Vagina (tissue), 2 donors: ENCODE results near the gene PLSCR2. TPM values are rescaled to one million over a fixed set of nuclear protein-coding genes. Genes with fewer than 3 reads are reported as not detected.

Experiments
- DNase-seq, 2 donors: peaks; one replicate each; pipeline ENCODE4 v3.0.0-alpha.2; 2017; ENCODE audit errors: extremely low spot score in 2 of 2
- H3K27ac ChIP-seq: fragments of 200-600 bp; sonication (generic); one replicate; pipeline ENCODE4 v1.5.1; 2019
- H3K27me3 ChIP-seq: fragments of 200-600 bp; sonication (generic); one replicate; pipeline ENCODE4 v1.5.1; 2019
- H3K36me3 ChIP-seq, 2 donors: fragments of 200-600 bp; sonication (generic); one replicate each; pipeline ENCODE4 v1.5.1; 2017 to 2019
- H3K4me1 ChIP-seq: fragments of 200-600 bp; sonication (generic); one replicate; pipeline ENCODE4 v1.5.1; 2019
- H3K4me3 ChIP-seq, 2 donors: fragments of 200-600 bp; sonication (generic); 1 replicate in 1 of 2; 2 replicates in 1 of 2; pipeline ENCODE4 v1.5.1; 2016 to 2019
- H3K9me3 ChIP-seq: fragments of 200-600 bp; sonication (generic); one replicate; pipeline ENCODE4 v1.5.1; 2019
- CTCF ChIP-seq, 3 experiments: fragments of 450-650 bp in 2 of 3; fragments of 200-600 bp in 1 of 3; sonication (generic) in 1 of 3; IDR thresholded peaks; one replicate each; pipeline ENCODE4 v1.5.1; 2017 to 2019; ENCODE audit warnings: antibody characterized with exemption in 3 of 3, mild to moderate bottlenecking in 2 of 3, moderate library complexity in 2 of 3
- POLR2A ChIP-seq, 2 donors: fragments of 450-650 bp; IDR thresholded peaks; one replicate each; pipeline ENCODE4 v1.6.1; 2017; ENCODE audit warnings: antibody characterized with exemption in 2 of 2, mild to moderate bottlenecking in 2 of 2, moderate library complexity in 2 of 2
- POLR2AphosphoS5 ChIP-seq, 2 donors: sonication (generic); formaldehyde crosslinking; IDR thresholded peaks; one replicate each; pipeline ENCODE4 v1.9.0; 2017; ENCODE audit warnings: antibody characterized with exemption in 2 of 2, mild to moderate bottlenecking in 2 of 2, low read depth in 1 of 2; ENCODE audit not compliant: insufficient read depth in 1 of 2
- intact Hi-C: fragments of 100-400 bp; cut with DNase I; formaldehyde crosslinking; loops from one replicate; pipeline ENCODE4 v1.15.1; 2023
- total RNA-seq: library from RNA; depleted of rRNA; stranded (reverse); fragments of >200 nt; gene quantifications from one replicate; pipeline ENCODE4 v1.2.3, GENCODE V29; 2016

PLSCR2 gene
- total RNA-seq, 1 donor from 2014 or later: not detected

GRCh38 chr3:146496251-146496650 is 26.9 kb upstream of the PLSCR2 start:
- H3K9me3 ChIP-seq: no peaks in the 10 kb centered on the region
- TF ChIP-seq POLR2A (IDR thresholded peaks at IDR 0.05): no peak
- TF ChIP-seq CTCF (IDR thresholded peaks at IDR 0.05): no peak
- TF ChIP-seq POLR2AphosphoS5 (IDR thresholded peaks at IDR 0.05; ENCODE audit: insufficient read depth in 1 of 2, low read depth in 1 of 2): no peak
- no peaks in the 10 kb centered on the region for H3K4me1 ChIP-seq
- H3K27ac ChIP-seq: no peak overlapping the region
- intact Hi-C loops: no loop called here
- DNase-seq: no peak
- no peaks in the 10 kb centered on the region for H3K36me3 ChIP-seq
- H3K4me3 ChIP-seq: no peak overlapping the region
- no peaks in the 10 kb centered on the region for H3K27me3 ChIP-seq

GRCh38 chr3:146493761-146494160 is 24.4 kb upstream of the PLSCR2 start:
- no peaks in the 10 kb centered on the region for H3K36me3 ChIP-seq
- no peak for DNase-seq
- H3K27ac ChIP-seq: no peak overlapping the region
- intact Hi-C loops: no loop called here
- no peak for TF ChIP-seq POLR2A (IDR thresholded peaks at IDR 0.05)
- TF ChIP-seq POLR2AphosphoS5 (IDR thresholded peaks at IDR 0.05; ENCODE audit: insufficient read depth in 1 of 2, low read depth in 1 of 2): no peak
- no peak for TF ChIP-seq CTCF (IDR thresholded peaks at IDR 0.05)
- no peaks in the 10 kb centered on the region for H3K9me3 ChIP-seq
- H3K27me3 ChIP-seq: no peaks in the 10 kb centered on the region
- no peak overlapping the region for H3K4me3 ChIP-seq
- H3K4me1 ChIP-seq: no peaks in the 10 kb centered on the region

GRCh38 chr3:146493221-146493620 is 23.9 kb upstream of the PLSCR2 start:
- H3K27ac ChIP-seq: no peak overlapping the region
- TF ChIP-seq POLR2A (IDR thresholded peaks at IDR 0.05) (no peak), CTCF (IDR thresholded peaks at IDR 0.05) (no peak), POLR2AphosphoS5 (IDR thresholded peaks at IDR 0.05; ENCODE audit: insufficient read depth in 1 of 2, low read depth in 1 of 2) (no peak)
- H3K4me3 ChIP-seq: no peak overlapping the region
- no peaks in the 10 kb centered on the region for H3K4me1 ChIP-seq
- no peaks in the 10 kb centered on the region for H3K9me3 ChIP-seq
- intact Hi-C loops: no loop called here
- no peak for DNase-seq
- H3K27me3 ChIP-seq: no peaks in the 10 kb centered on the region
- H3K36me3 ChIP-seq: no peaks in the 10 kb centered on the region

GRCh38 chr3:146491303-146491702 is 21.9 kb upstream of the PLSCR2 start:
- Histone ChIP-seq H3K36me3 (no peaks in the 10 kb centered on the region), H3K9me3 (no peaks in the 10 kb centered on the region), H3K27ac (no peak overlapping the region), H3K4me3 (no peak overlapping the region), H3K27me3 (no peaks in the 10 kb centered on the region), H3K4me1 (no peaks in the 10 kb centered on the region)
- TF ChIP-seq POLR2AphosphoS5 (IDR thresholded peaks at IDR 0.05; ENCODE audit: insufficient read depth in 1 of 2, low read depth in 1 of 2) (no peak), CTCF (IDR thresholded peaks at IDR 0.05) (no peak), POLR2A (IDR thresholded peaks at IDR 0.05) (no peak)
- no peak for DNase-seq
- intact Hi-C loops: no loop called here

- TF ChIP-seq POLR2A (IDR thresholded peaks at IDR 0.05) (no peak), CTCF (IDR thresholded peaks at IDR 0.05) (no peak), POLR2AphosphoS5 (IDR thresholded peaks at IDR 0.05; ENCODE audit: insufficient read depth in 1 of 2, low read depth in 1 of 2) (no peak)
These were observed 15.9 kb upstream of the PLSCR2 start for GRCh38 chr3:146485297-146485696.

More at GRCh38 chr3:146485297-146485696, 15.9 kb upstream of the PLSCR2 start:
- no peak for DNase-seq
- no peaks in the 10 kb centered on the region for H3K4me1 ChIP-seq
- H3K9me3 ChIP-seq: no peaks in the 10 kb centered on the region
- no peaks in the 10 kb centered on the region for H3K36me3 ChIP-seq
- no peak overlapping the region for H3K4me3 ChIP-seq
- H3K27me3 ChIP-seq: no peaks in the 10 kb centered on the region
- no peak overlapping the region for H3K27ac ChIP-seq
- intact Hi-C loops: no loop called here
